SU-DHL-6 (cell line): ENCODE measurements around the gene COPRS.

Experiments used
- EZH2phosphoT487 ChIP-seq: fragments of 200-600 bp; sonication (generic), shearing (Covaris generic); conservative IDR thresholded peaks from 2 replicates; pipeline ENCODE4 v1.6.1; 2018; ENCODE audit warnings: mild to moderate bottlenecking, antibody characterized with exemption, low read length, moderate library complexity, mixed read lengths
- TF ChIP-seq, protein P1 (sequence below): fragments of 200-600 bp; sonication (generic); IDR thresholded peaks from one replicate; pipeline ENCODE4 v1.5.1; 2017; ENCODE audit warnings: antibody characterized with exemption, mild to moderate bottlenecking, low read length, moderate library complexity; ENCODE audit not compliant: insufficient read depth, poor library complexity, severe bottlenecking

DNA sequence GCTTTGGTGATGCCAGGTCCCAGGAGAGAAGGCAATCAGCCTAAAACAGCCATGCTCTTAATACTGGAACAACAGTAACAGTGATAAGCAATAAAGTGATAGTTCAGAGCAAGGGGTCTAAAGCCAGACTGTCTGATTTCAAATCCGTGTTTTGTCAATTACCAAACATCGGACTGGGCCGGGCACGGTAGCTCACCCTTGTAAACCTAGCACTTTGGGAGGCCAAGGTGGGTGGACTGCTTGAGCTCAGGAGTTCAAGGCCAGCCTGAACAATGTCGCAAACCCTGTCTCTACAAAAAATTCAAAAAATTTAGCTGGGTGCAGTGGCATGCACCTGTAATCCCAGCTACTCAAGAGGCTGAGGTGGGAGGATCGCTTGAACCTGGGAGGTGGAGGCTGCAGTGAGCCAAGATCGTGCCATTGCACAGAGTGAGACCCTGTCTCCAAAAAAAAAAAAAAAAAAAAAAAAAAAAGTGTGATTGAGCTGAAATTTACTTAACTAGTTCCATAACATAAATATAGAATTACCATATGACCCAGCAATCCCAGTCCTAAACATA is 5.1 kb downstream of the COPRS start:
- TF ChIP-seq, protein P1, sequence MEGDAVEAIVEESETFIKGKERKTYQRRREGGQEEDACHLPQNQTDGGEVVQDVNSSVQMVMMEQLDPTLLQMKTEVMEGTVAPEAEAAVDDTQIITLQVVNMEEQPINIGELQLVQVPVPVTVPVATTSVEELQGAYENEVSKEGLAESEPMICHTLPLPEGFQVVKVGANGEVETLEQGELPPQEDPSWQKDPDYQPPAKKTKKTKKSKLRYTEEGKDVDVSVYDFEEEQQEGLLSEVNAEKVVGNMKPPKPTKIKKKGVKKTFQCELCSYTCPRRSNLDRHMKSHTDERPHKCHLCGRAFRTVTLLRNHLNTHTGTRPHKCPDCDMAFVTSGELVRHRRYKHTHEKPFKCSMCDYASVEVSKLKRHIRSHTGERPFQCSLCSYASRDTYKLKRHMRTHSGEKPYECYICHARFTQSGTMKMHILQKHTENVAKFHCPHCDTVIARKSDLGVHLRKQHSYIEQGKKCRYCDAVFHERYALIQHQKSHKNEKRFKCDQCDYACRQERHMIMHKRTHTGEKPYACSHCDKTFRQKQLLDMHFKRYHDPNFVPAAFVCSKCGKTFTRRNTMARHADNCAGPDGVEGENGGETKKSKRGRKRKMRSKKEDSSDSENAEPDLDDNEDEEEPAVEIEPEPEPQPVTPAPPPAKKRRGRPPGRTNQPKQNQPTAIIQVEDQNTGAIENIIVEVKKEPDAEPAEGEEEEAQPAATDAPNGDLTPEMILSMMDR = no peak
- TF ChIP-seq EZH2phosphoT487 = no peak
